ENCODE data around the gene ARHGAP26.

The ARHGAP26 gene

GRCh38 chr5:143226361-143226760, 456.2 kb downstream of the ARHGAP26 start:
- no peak for DNase-seq (ENCODE audit: low spot score)

DNA sequence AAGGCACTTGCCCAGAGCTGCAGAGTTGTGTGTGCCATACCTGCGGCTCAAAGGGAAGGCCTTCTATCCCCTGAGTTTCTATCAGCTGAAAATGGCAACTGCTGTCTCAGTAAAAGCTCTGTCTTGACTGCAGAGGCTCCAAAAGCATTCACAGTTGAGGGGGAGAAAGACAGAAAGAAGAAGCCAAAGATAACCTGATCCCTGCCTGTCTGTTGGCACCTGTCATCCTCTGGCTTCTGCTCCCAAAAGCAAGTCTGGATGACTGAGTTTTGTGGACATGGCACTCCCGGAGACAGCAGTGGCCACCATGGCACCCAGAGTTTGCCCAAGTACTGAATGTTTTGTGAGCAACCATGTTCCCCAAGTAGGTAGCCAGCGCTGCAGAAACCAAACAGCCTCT, 456.7 kb downstream of the ARHGAP26 start:
- no peak for DNase-seq (ENCODE audit: low spot score)

- no peak for DNase-seq (ENCODE audit: low spot score)
Observed at GRCh38 chr5:143227301-143227700, 457.1 kb downstream of the ARHGAP26 start.

DNA sequence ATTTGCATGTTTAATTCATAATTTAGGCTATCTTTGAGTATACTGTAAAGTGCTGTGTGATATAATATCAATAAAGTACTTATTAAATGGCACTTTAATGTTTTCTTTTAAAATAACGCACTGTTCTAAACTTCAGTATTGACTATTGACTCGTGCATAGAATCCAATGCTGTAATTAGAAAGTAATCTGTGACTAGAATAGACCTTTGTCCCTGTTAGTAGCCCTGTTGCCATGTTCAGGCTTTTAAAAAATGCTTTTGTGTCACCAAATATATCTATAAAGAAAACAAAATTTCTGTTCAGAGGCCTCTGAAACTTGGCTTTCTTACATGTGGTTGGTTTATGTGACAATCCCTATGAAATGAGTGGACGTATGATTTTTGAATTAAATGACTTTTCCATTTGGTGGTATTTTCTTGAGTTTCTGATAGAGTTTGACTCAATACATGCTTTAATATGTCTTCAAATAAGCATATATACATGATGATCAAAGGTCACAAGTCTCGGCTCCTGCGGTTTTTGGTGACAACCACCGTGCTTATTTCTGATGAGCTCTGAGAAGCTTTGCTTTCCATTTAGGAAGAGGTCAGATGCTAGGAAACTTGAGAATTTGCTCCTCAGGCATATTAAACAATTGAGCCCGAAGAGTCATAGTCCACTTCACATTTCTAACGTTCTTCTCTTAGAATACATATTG, 458.6 kb downstream of the ARHGAP26 start:
- DNase-seq (ENCODE audit: low spot score), result no peak

DNA sequence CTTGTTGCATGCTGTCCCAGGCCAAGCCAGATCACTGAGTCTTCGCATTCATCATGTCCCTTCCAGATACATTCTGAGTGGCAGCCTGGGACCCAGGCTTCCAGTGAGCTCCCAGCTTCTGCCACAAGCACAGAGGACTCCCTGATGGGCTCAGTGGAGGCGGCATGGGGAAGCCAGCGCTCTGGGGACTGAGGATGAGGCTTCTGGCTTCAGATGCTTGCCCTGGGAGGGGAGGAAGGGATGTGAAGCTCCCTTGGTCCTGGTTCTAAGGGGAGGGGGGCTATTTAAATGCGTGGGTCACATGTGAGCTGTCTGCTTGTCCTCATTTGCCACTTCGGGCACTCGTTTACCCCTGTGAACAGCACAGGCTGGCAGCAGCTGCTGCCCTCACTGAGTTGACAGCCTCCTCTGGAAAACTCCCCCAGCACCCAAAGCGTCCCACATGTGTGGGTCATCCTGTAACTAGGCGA, 459.3 kb downstream of the ARHGAP26 start:
- DNase-seq (ENCODE audit: low spot score), result no peak

DNA sequence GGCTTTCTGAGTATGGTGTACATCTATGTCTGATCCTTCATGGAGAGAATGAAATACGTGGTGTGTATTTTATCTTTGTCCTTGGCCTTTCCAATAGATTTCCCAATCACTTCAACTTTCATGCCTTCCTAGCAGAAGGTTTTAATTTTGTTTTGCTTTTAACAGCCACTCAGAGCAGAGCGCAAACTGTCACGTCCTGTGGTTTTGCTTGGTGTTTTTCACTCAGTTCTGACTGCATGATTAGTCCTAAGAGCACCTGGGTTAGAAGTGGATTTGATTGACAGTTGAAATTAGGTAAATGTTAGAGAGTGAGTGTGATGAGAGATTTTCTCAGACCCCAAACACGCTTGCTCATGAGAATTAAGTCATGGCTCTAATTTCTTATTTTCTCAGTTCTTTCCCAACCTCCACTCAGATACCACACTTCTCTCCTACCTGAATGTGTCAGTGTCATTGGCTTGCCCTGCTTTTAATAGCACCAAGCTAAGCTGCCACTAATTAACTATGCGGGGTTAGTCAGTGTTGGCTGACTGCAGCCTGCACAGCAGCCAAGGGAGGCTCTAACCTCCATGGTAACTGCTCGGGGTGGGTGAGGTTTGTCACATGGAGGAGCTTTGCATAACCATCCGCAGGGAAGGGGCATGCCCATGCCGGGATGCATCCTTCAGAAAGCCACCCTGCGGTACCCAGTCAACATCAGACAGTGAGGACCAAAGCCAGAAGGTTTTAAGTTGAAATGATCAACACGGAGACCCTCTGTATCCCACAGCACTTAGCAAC, 459.9 kb downstream of the ARHGAP26 start:
- DNase-seq (ENCODE audit: low spot score), result peak; percentile 59

DNA sequence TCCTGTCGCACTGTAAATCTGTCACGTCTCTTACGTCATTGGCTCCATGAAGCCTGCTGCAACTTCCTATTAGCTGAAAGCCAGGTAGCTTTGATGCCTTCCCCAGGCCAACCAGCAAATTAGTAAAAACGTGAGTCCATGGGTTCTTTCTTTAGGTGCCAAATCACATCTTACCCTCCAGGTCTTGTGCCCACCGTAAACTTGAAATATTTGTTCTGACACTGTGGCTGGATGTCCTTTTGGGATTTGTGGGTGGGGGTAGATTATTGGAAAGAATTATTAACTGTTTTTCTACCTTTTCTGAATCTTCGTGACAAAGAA, 460.5 kb downstream of the ARHGAP26 start:
- no peak for DNase-seq (ENCODE audit: low spot score)

DNA sequence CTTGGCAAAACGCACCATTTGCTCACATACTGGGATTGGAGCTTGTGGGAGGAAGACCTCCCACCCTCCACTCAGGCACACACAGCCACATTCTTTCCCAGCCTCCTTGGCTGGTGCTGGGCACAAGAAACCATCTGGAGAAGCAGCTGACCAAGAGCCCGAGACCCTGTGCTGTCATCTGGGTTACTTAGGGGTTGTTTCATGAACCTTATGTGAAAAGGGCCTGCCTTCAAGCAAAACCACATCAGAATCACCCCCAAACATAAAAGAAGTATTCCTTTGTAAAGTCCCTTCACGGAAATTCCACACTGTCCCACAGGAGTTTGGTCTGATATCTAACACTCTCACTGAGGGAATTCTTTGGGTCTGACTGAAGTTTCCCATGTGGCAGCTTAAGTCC, 461.2 kb downstream of the ARHGAP26 start:
- DNase-seq (ENCODE audit: low spot score), result no peak

GRCh38 chr5:143231973-143232812, 462.0 kb downstream of the ARHGAP26 start:
- no peak for DNase-seq (ENCODE audit: low spot score)

DNA sequence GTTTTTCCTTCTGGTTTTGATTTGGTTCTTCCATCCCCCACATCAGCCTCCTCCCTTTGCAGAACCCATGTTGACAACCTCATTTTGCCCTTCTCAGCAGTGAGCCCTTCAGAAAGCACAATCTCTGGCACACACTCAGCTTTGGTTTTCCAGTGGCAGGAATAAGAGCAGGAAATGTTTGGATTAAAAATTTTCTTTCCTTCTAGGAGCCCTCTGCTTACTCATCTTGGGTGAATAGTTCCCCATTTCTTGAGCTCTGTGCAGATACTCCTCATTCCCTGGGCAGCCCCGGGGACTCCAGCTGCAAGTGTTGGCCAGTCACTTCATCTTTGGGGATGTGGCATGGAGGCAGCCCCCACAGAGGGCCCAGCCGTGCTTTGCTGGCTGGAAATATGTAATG, 462.9 kb downstream of the ARHGAP26 start:
- peak; percentile 30 for DNase-seq (ENCODE audit: low spot score)

DNA sequence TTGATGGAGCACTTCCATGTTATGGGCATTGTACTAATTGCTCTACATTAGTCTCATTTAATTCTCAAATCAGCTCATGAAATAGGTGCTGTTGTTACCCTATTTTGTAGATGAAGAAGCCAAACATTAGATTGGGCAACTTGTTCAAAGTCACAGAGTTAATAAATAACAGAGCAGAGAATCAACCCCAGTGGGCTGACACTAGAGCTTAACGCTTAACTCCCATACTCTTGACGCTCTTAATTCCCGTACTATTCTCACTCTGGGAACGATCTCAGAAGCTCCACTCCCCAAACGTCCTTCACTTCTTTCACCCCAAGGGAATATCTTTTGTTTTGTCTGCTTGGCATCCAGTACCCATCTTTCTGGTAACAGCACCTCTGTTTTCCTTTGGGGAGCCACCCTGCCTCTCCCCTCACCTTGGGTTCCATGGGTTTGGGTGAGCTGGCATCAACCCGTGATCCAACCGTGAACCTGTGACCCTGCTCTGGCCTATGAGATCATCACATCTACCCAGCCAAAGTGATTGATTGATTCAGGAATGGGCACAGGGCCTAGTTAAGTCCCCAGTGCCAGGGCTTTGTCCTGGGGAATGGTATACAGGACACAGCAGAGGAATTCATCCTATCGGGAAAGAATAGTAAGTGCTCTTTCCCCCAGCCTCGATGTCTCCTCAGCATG, 464.1 kb downstream of the ARHGAP26 start:
- no peak for DNase-seq (ENCODE audit: low spot score)

DNA sequence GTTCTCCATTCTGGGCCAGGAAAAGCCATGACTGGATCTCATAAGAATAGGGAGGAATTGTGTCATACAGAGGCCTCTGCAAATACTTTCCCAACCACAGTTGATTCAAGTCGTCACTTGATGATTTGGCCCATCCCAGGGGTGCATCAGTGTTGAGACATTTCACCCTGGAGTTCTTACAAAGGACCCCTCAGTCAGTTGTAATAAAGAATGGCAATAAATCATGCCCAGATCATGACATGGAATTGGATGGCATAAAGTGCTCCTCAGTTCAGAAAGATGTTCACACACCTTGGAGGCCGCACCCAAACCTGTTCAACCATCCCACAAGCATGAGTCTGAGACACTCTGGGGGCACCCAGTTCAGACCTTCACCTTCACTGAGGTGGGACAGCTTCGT, 465.2 kb downstream of the ARHGAP26 start:
- DNase-seq (ENCODE audit: low spot score), result peak; percentile 82

- no peak for DNase-seq (ENCODE audit: low spot score)
Observed at GRCh38 chr5:143236682-143237081, 466.5 kb downstream of the ARHGAP26 start.

- DNase-seq (ENCODE audit: low spot score), result no peak
Observed at GRCh38 chr5:143237664-143238063, 467.5 kb downstream of the ARHGAP26 start.

- DNase-seq (ENCODE audit: low spot score), result no peak
Observed at GRCh38 chr5:143238620-143239019, 468.4 kb downstream of the ARHGAP26 start.

GRCh38 chr5:143239882-143240518, 469.8 kb downstream of the ARHGAP26 start:
- no peak for DNase-seq (ENCODE audit: low spot score)

DNA sequence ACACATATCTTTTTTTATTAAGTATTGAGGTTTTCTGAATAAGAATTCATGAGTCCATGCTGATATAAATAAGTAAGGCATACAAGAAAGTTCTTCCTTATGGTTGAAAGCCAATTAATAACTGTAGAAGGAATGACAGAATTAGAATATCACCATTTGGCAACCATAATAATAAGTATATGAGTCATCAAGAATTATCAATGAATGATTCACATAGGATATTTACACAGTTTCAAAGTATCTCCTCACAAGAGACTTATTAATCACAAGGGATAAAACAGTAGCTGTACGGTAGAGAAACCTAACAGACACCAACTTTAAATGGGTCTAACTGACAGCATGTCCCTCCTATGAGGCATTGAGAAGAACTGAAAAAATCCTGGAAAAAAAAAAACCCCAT, 471.7 kb downstream of the ARHGAP26 start:
- no peak for DNase-seq (ENCODE audit: low spot score)

DNA sequence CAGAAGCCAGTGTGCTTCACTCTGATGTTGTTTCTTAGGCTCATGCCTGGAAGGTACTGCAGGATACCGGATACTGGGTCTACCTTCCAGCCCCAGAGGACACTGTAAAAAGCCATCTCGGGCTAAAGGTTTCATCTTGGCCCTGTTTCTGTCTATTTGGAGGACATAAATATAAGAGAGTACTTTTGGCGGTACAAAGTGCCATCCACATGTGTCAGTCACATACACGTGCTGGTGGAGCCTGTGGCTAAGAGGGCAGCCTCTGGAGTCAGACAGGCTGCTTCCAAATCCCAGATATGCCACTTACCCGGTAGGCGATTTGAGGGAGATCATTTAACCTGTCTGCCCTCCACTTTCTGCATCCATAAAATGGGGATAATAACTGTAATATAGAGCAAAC, 472.9 kb downstream of the ARHGAP26 start:
- DNase-seq (ENCODE audit: low spot score), result no peak

- DNase-seq (ENCODE audit: low spot score), result peak; percentile 88
Observed at GRCh38 chr5:143244000-143244736, 474.0 kb downstream of the ARHGAP26 start.

DNA sequence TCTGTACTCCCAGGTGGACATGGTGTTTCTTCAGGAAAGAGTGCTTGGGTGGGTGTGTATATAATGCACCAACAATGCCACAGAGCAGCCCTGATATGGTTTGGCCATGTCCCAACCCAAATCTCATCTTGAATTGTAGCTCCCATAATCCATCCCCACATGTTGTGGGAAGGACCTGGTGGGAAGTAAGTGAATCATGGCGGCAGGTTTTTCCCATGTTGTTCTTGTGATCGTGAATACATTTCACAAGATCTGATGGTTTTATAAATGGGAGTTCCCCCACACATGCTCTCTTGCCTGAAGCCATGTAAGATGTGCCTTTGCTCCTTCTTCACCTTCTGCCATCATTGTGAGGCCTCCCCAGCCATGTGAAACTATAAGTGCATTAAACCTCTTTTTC, 474.8 kb downstream of the ARHGAP26 start:
- no peak for DNase-seq (ENCODE audit: low spot score)
